OCI-LY7 (cell line): ENCODE data around the gene AFF3.

Experiments
- CTCF ChIP-seq: fragments of 200-600 bp; sonication (generic); conservative IDR thresholded peaks from 2 replicates; pipeline ENCODE4 v1.5.1; 2014; ENCODE audit warnings: mild to moderate bottlenecking, antibody characterized with exemption, low read length, moderate library complexity, mixed read lengths
- EZH2phosphoT487 ChIP-seq: fragments of 200-600 bp; sonication (generic); IDR thresholded peaks from 2 replicates; pipeline ENCODE4 v1.6.1; 2018; ENCODE audit warnings: low read depth, borderline replicate concordance, mild to moderate bottlenecking, mixed run types, antibody characterized with exemption, low read length, moderate library complexity, mixed read lengths

GRCh38 chr2:99857372-99857771, 285.0 kb downstream of the AFF3 start:
- TF ChIP-seq CTCF (no peak), EZH2phosphoT487 (no peak)
